MCF 10A (cell line): ENCODE results near the gene ARHGEF19. TPM values are rescaled to one million over a fixed set of nuclear protein-coding genes. Genes with fewer than 3 reads are reported as not detected.
A peak's percentile ranks its signal among the peaks of the same experiment; 100 is the strongest.

ENCODE experiments used
- BruUV-seq: library from RNA; stranded (reverse); fragments of 400-500 nt; replicated peaks from 2 replicates; lab custom pipeline; 2021; lab: Mats Ljungman, UMichigan
- CTCF ChIA-PET: fragments of 300-600 bp; sonication (Branson Sonifier 250); formaldehyde crosslinking; extraction: SDS; loops from one replicate; lab custom pipeline; 2021; ENCODE audit warnings: antibody characterized with exemption, inconsistent platforms; lab: Yijun Ruan, JAX
- POLR2A ChIA-PET: fragments of 300-600, 350-650 bp; sonication (Branson Sonifier 250); formaldehyde crosslinking; extraction: SDS; loops from one replicate; lab custom pipeline; 2020; ENCODE audit warnings: antibody characterized with exemption, inconsistent platforms; lab: Yijun Ruan, JAX
- DNase-seq: peaks from one replicate; pipeline ENCODE4 v3.0.0-alpha.2; 2018; ENCODE audit not compliant: unreplicated experiment
- H3K27ac Mint-ChIP-seq: one replicate; pipeline ENCODE4 v1.8.0; 2022; ENCODE audit warnings: mild to moderate bottlenecking, low read depth, mixed read lengths; ENCODE audit not compliant: unreplicated experiment
- H3K27me3 Mint-ChIP-seq: one replicate; pipeline ENCODE4 v1.8.0; 2022; ENCODE audit warnings: mixed read lengths; ENCODE audit not compliant: insufficient read depth, unreplicated experiment
- H3K36me3 Mint-ChIP-seq: one replicate; pipeline ENCODE4 v1.8.0; 2022; ENCODE audit warnings: mild to moderate bottlenecking, moderate library complexity, mixed read lengths; ENCODE audit not compliant: insufficient read depth, unreplicated experiment
- H3K4me1 Mint-ChIP-seq: one replicate; pipeline ENCODE4 v1.8.0; 2022; ENCODE audit warnings: mixed read lengths; ENCODE audit not compliant: insufficient read depth, unreplicated experiment
- H3K4me3 Mint-ChIP-seq: one replicate; pipeline ENCODE4 v1.8.0; 2022; ENCODE audit warnings: mild to moderate bottlenecking, moderate library complexity, mixed read lengths; ENCODE audit not compliant: unreplicated experiment
- H3K9me3 Mint-ChIP-seq: one replicate; pipeline ENCODE4 v1.8.0; 2022; ENCODE audit warnings: mixed read lengths; ENCODE audit not compliant: unreplicated experiment
- CTCF ChIP-seq: fragments of 200-600 bp; IDR thresholded peaks from one replicate; pipeline ENCODE4 v1.8.0; 2022; ENCODE audit warnings: antibody characterized with exemption, mild to moderate bottlenecking; ENCODE audit not compliant: unreplicated experiment
- intact Hi-C: fragments of 100-400 bp; cut with micrococcal nuclease; formaldehyde crosslinking; loops from 2 replicates; pipeline ENCODE4 v1.14.1; 2022
- total RNA-seq: library from RNA; stranded (reverse); gene quantifications from 2 replicates; pipeline ENCODE4 v1.2.3, GENCODE V29; 2022

ARHGEF19 gene
- total RNA-seq, 1 experiment from 2014 or later = 1.9 TPM

- H3K27me3 Mint-ChIP-seq = no peaks in the 10 kb centered on the region
- no TSS peak for BruUV-seq
- peaks cover 38% of the 10 kb centered on the region for H3K4me1 Mint-ChIP-seq
- H3K27ac Mint-ChIP-seq = peak overlapping the region; percentile 88
- DNase-seq = peak; percentile 88
- ChIA-PET POLR2A (interaction anchor here (1.0 to 2.8 kb wide), 7 partner anchors 12 to 114 kb away, joined by 3 to 14 read pairs (median 8); partner anchors contain the start of genes CPLANE2 and FBXO42), CTCF (interaction anchor here (2.7 kb wide), 2 partner anchors 168 to 171 kb away, joined by 17 to 19 read pairs; no protein-coding TSS in a partner anchor)
- H3K36me3 Mint-ChIP-seq = peaks cover 72% of the 10 kb centered on the region
- no peaks in the 10 kb centered on the region for H3K9me3 Mint-ChIP-seq
- H3K4me3 Mint-ChIP-seq = peak overlapping the region; percentile 62
- intact Hi-C loops = loop anchor here (10.0 kb wide), 2 partner anchors 105 to 245 kb away; partner anchors contain the start of gene SRARP
- TF ChIP-seq CTCF = no peak
Measured at GRCh38 chr1:16249596-16250241, 37.3 kb upstream of the ARHGEF19 start.

- Mint-ChIP-seq H3K27me3 (no peaks in the 10 kb centered on the region), H3K4me3 (peak overlapping the region; percentile 62), H3K4me1 (peaks cover 38% of the 10 kb centered on the region), H3K36me3 (peaks cover 78% of the 10 kb centered on the region), H3K9me3 (no peaks in the 10 kb centered on the region), H3K27ac (peak overlapping the region; percentile 88)
- no TSS peak for BruUV-seq
- no peak for TF ChIP-seq CTCF
- intact Hi-C loops = loop anchor here (10.0 kb wide), 2 partner anchors 104 to 244 kb away; partner anchors contain the start of gene SRARP
- ChIA-PET CTCF (interaction anchor here (1.0 to 2.7 kb wide), 7 partner anchors 10 to 170 kb away, joined by 4 to 19 read pairs (median 5); partner anchors contain the start of gene FBXO42), POLR2A (interaction anchor here (0.6 to 2.8 kb wide), 18 partner anchors 11 to 173 kb away, joined by 3 to 14 read pairs (median 4); partner anchors contain the start of genes CPLANE2 and FBXO42)
- DNase-seq = peak; percentile 88
Measured at GRCh38 chr1:16248603-16249516, 36.4 kb upstream of the ARHGEF19 start.

- no TSS peak for BruUV-seq
- Mint-ChIP-seq H3K27me3 (no peaks in the 10 kb centered on the region), H3K4me3 (no peak overlapping the region), H3K4me1 (peaks cover 33% of the 10 kb centered on the region), H3K27ac (peak overlapping the region; percentile 88), H3K36me3 (peaks cover 84% of the 10 kb centered on the region), H3K9me3 (no peaks in the 10 kb centered on the region)
- TF ChIP-seq CTCF = no peak
- intact Hi-C loops = loop anchor here (10.0 kb wide), 2 partner anchors 103 to 243 kb away; partner anchors contain the start of gene SRARP
- POLR2A ChIA-PET = interaction anchor here (0.6 to 2.8 kb wide), 18 partner anchors 10 to 172 kb away, joined by 3 to 14 read pairs (median 4); partner anchors contain the start of genes CPLANE2 and FBXO42
- CTCF ChIA-PET = interaction anchor here (0.5 to 2.7 kb wide), 9 partner anchors 8 to 170 kb away, joined by 3 to 19 read pairs (median 4); partner anchors contain the start of gene FBXO42
- no peak for DNase-seq
Measured at GRCh38 chr1:16248007-16248436, 35.6 kb upstream of the ARHGEF19 start.
